H9 (cell line): ENCODE measurements around the gene ZNF831. TPM values are rescaled to one million over a fixed set of nuclear protein-coding genes. Genes with fewer than 3 reads are reported as not detected.
A peak's percentile ranks its signal among the peaks of the same experiment; 100 is the strongest.

Source experiments
- DNase-seq: peaks from one replicate; pipeline ENCODE4 v3.0.0-alpha.2; 2017
- H2AFZ ChIP-seq: one replicate; pipeline ENCODE4 v1.6.1; 2013; ENCODE audit warnings: mild to moderate bottlenecking, low read length, control low read depth, moderate library complexity
- H2AK5ac ChIP-seq: 2 replicates; pipeline ENCODE4 v1.6.1; 2013; ENCODE audit warnings: low read length, control low read depth, mixed read lengths; ENCODE audit not compliant: insufficient read length
- H2BK120ac ChIP-seq: one replicate; pipeline ENCODE4 v1.6.1; 2013; ENCODE audit warnings: low read depth, mild to moderate bottlenecking, low read length, control low read depth, inconsistent platforms; ENCODE audit not compliant: poor library complexity, severe bottlenecking
- H2BK12ac ChIP-seq: 2 replicates; pipeline ENCODE4 v1.6.1; 2013; ENCODE audit warnings: low read length, control low read depth, mixed read lengths, low read depth; ENCODE audit not compliant: insufficient read length
- H2BK15ac ChIP-seq: 2 replicates; pipeline ENCODE4 v1.6.1; 2013; ENCODE audit warnings: low read depth, low read length, control low read depth
- H2BK20ac ChIP-seq: one replicate; pipeline ENCODE4 v1.6.1; 2013; ENCODE audit warnings: low read depth, mild to moderate bottlenecking, low read length, control low read depth, inconsistent platforms; ENCODE audit not compliant: poor library complexity, severe bottlenecking
- H2BK5ac ChIP-seq: 2 replicates; pipeline ENCODE4 v1.6.1; 2013; ENCODE audit warnings: low read length, control low read depth, mixed read lengths; ENCODE audit not compliant: insufficient read length
- H3K14ac ChIP-seq: 2 replicates; pipeline ENCODE4 v1.6.1; 2013; ENCODE audit warnings: low read length, control low read depth; ENCODE audit not compliant: insufficient read depth
- H3K18ac ChIP-seq: 2 replicates; pipeline ENCODE4 v1.6.1; 2013; ENCODE audit warnings: low read depth, mild to moderate bottlenecking, mixed read lengths, low read length, control low read depth; ENCODE audit not compliant: insufficient read length
- H3K23ac ChIP-seq: 2 replicates; pipeline ENCODE4 v1.6.1; 2013; ENCODE audit warnings: low read length, control low read depth, mixed read lengths, low read depth; ENCODE audit not compliant: insufficient read length
- H3K23me2 ChIP-seq: 2 replicates; pipeline ENCODE4 v1.6.1; 2013; ENCODE audit warnings: low read depth, mild to moderate bottlenecking, mixed read lengths, low read length, control low read depth; ENCODE audit not compliant: insufficient read length, poor library complexity, severe bottlenecking
- H3K27ac ChIP-seq: 2 replicates; pipeline ENCODE4 v1.5.1; 2013; ENCODE audit warnings: low read length, control low read depth, mixed read lengths, low read depth; ENCODE audit not compliant: insufficient read length
- H3K27me3 ChIP-seq: 2 replicates; pipeline ENCODE4 v1.6.1; 2013; ENCODE audit warnings: low read length, control low read depth, inconsistent platforms; ENCODE audit not compliant: insufficient read depth
- H3K4ac ChIP-seq: 2 replicates; pipeline ENCODE4 v1.6.1; 2013; ENCODE audit warnings: low read depth, mild to moderate bottlenecking, control low read depth, inconsistent platforms, low read length, moderate library complexity
- H3K4me1 ChIP-seq: 2 replicates; pipeline ENCODE4 v1.6.1; 2013; ENCODE audit warnings: low read length, control low read depth, inconsistent platforms; ENCODE audit not compliant: insufficient read depth
- H3K4me2 ChIP-seq: 2 replicates; pipeline ENCODE4 v1.6.1; 2013; ENCODE audit warnings: low read length, control low read depth, mixed read lengths; ENCODE audit not compliant: insufficient read length, insufficient read depth
- H3K56ac ChIP-seq: 2 replicates; pipeline ENCODE4 v1.6.1; 2013; ENCODE audit warnings: low read depth, mild to moderate bottlenecking, mixed read lengths, low read length, control low read depth; ENCODE audit not compliant: insufficient read length
- H3K79me1 ChIP-seq: 2 replicates; pipeline ENCODE4 v1.6.1; 2013; ENCODE audit warnings: low read depth, mild to moderate bottlenecking, moderate library complexity, low read length, control low read depth, inconsistent platforms; ENCODE audit not compliant: insufficient read depth, poor library complexity, severe bottlenecking
- H3K79me2 ChIP-seq: 2 replicates; pipeline ENCODE4 v1.6.1; 2013; ENCODE audit warnings: low read length, control low read depth, inconsistent platforms; ENCODE audit not compliant: insufficient read depth
- H3K9ac ChIP-seq: 2 replicates; pipeline ENCODE4 v1.6.1; 2013; ENCODE audit warnings: low read length, control low read depth, mixed read lengths; ENCODE audit not compliant: insufficient read length; ENCODE audit errors: extremely low read depth
- H3K9me3 ChIP-seq: one replicate; pipeline ENCODE4 v1.6.1; 2013; ENCODE audit warnings: low read depth, low read length, inconsistent platforms; ENCODE audit not compliant: control insufficient read depth
- H3T11ph ChIP-seq: one replicate; pipeline ENCODE4 v1.6.1; 2013; ENCODE audit warnings: mild to moderate bottlenecking, low read length, control low read depth, inconsistent platforms
- H4K20me1 ChIP-seq: one replicate; pipeline ENCODE4 v1.6.1; 2013; ENCODE audit not compliant: control insufficient read depth, insufficient read length, insufficient read depth
- H4K5ac ChIP-seq: 2 replicates; pipeline ENCODE4 v1.6.1; 2013; ENCODE audit warnings: low read depth, mild to moderate bottlenecking, mixed read lengths, low read length, control low read depth; ENCODE audit not compliant: insufficient read length
- H4K8ac ChIP-seq: replicated peaks from 2 replicates; pipeline ENCODE4 v1.6.1; 2013; ENCODE audit warnings: low read length, control low read depth, mixed read lengths, low read depth; ENCODE audit not compliant: insufficient read length
- H4K91ac ChIP-seq: 2 replicates; pipeline ENCODE4 v1.6.1; 2013; ENCODE audit warnings: low read depth, mild to moderate bottlenecking, moderate library complexity, mixed read lengths, low read length, control low read depth; ENCODE audit not compliant: insufficient read length
- H3K27ac Mint-ChIP-seq, 3 experiments: 2 replicates in 2 of 3; 3 replicates in 1 of 3; pipeline ENCODE4 v1.8.0; 2020 to 2021; ENCODE audit warnings: mixed read lengths in 3 of 3, mild to moderate bottlenecking in 1 of 3, moderate library complexity in 1 of 3
- H3K27me3 Mint-ChIP-seq: 2 replicates; pipeline ENCODE4 v1.8.0; 2021; ENCODE audit warnings: low read depth, mild to moderate bottlenecking, moderate library complexity, mixed read lengths
- H3K36me3 Mint-ChIP-seq, 3 experiments: 2 replicates in 2 of 3; 3 replicates in 1 of 3; pipeline ENCODE4 v1.8.0; 2020 to 2021; ENCODE audit warnings: low read depth in 3 of 3, mixed read lengths in 3 of 3; ENCODE audit not compliant: insufficient read depth in 1 of 3
- H3K4me1 Mint-ChIP-seq, 2 experiments: 2 replicates each; pipeline ENCODE4 v1.8.0; 2020; ENCODE audit warnings: mixed read lengths in 2 of 2
- H3K4me3 Mint-ChIP-seq, 2 experiments: 2 replicates in 1 of 2; 3 replicates in 1 of 2; pipeline ENCODE4 v1.8.0; 2020 to 2021; ENCODE audit warnings: mild to moderate bottlenecking in 2 of 2, mixed read lengths in 2 of 2, moderate library complexity in 1 of 2
- H3K9me3 Mint-ChIP-seq, 2 experiments: 2 replicates in 1 of 2; 3 replicates in 1 of 2; pipeline ENCODE4 v1.8.0; 2020; ENCODE audit warnings: mild to moderate bottlenecking in 2 of 2, mixed read lengths in 2 of 2, moderate library complexity in 1 of 2
- WGBS: extraction: QIAGEN DNeasy Blood & Tissue Kit; methylation state at CpG from one replicate; pipeline ENCODE4 v1.1.7; 2013; ENCODE audit warnings: missing lambda C conversion rate, low lambda C conversion rate, mixed read lengths; ENCODE audit not compliant: insufficient read length; ENCODE audit errors: extremely low coverage; 5-methylcytosine and 5-hydroxymethylcytosine counted together
- total RNA-seq: library from RNA; stranded (reverse); gene quantifications from 2 replicates; pipeline ENCODE4 v1.2.1, GENCODE V29; 2021
- TF ChIP-seq, protein P1 (sequence below): fragments of 200-600 bp; sonication (generic); conservative IDR thresholded peaks from 3 replicates; pipeline ENCODE4 v1.8.0; 2021; ENCODE audit warnings: antibody characterized with exemption, mild to moderate bottlenecking

ZNF831 gene
- total RNA-seq, 1 experiment from 2014 or later: not detected

DNA sequence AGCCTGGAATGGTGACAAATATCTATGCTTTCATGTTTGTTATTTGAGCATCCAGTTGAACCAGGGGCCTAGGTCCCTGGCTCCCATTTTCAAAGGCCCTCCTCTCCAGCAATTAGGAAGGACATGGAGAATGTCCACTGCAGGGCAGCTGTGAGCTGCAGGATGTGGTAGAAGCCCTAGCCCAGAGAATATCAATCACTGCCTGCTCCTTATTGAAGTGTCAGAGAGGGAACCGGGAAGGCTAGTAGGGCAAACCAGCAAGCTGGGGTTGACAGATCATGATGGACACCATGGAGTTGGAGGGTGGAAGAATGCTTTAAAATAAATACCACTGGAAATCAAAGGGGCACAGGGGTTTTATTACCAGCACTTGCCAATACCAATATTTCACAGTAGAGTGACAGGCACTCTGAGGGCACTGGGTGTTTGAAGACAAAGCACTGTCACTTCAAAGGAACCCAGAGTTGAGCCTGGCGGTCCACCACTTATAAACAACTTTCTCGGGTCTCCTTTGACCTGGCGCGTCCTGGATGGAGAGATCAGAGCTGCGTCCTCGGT, 47.7 kb downstream of the ZNF831 start:
- TF ChIP-seq, protein P1, sequence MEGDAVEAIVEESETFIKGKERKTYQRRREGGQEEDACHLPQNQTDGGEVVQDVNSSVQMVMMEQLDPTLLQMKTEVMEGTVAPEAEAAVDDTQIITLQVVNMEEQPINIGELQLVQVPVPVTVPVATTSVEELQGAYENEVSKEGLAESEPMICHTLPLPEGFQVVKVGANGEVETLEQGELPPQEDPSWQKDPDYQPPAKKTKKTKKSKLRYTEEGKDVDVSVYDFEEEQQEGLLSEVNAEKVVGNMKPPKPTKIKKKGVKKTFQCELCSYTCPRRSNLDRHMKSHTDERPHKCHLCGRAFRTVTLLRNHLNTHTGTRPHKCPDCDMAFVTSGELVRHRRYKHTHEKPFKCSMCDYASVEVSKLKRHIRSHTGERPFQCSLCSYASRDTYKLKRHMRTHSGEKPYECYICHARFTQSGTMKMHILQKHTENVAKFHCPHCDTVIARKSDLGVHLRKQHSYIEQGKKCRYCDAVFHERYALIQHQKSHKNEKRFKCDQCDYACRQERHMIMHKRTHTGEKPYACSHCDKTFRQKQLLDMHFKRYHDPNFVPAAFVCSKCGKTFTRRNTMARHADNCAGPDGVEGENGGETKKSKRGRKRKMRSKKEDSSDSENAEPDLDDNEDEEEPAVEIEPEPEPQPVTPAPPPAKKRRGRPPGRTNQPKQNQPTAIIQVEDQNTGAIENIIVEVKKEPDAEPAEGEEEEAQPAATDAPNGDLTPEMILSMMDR: no peak
- Histone ChIP-seq H3K4ac (no peak overlapping the region), H3K27ac (no peak overlapping the region), H3K79me2 (no peaks in the 10 kb centered on the region), H3T11ph (no peak overlapping the region), H4K5ac (no peak overlapping the region), H4K8ac (no peak overlapping the region), H2BK20ac (no peak overlapping the region), H3K79me1 (no peaks in the 10 kb centered on the region), H3K14ac (no peak overlapping the region), H3K4me1 (no peaks in the 10 kb centered on the region), H3K27me3 (no peaks in the 10 kb centered on the region), H2BK15ac (no peak overlapping the region), H2BK12ac (no peak overlapping the region), H2BK5ac (no peak overlapping the region), H4K20me1 (no peaks in the 10 kb centered on the region), H3K9ac (no peak overlapping the region), H2BK120ac (no peak overlapping the region), H3K18ac (no peak overlapping the region), H3K9me3 (no peaks in the 10 kb centered on the region), H2AFZ (no peak overlapping the region), H3K4me2 (no peak overlapping the region), H4K91ac (no peak overlapping the region), H3K23me2 (no peaks in the 10 kb centered on the region), H3K23ac (no peak overlapping the region), H3K56ac (no peak overlapping the region), H2AK5ac (no peak overlapping the region)
- no peaks in the 10 kb centered on the region for H3K36me3 Mint-ChIP-seq
- peaks cover 12 to 17% of the 10 kb centered on the region in 2 experiments for H3K4me1 Mint-ChIP-seq
- peak overlapping the region in 1 of 3 experiments; percentile 53; a peak in 1 of 7 replicates for H3K27ac Mint-ChIP-seq
- no peaks in the 10 kb centered on the region for H3K9me3 Mint-ChIP-seq
- DNase-seq: no peak
- H3K27me3 Mint-ChIP-seq: peaks cover 17% of the 10 kb centered on the region
- no peak overlapping the region for H3K4me3 Mint-ChIP-seq
- WGBS: no CpG with 5 or more reads among the region's 7 CpGs
